Measurements from ENCODE around the gene LENG8.
"Not testable (repeated sequence)": the region's sequence is repeated elsewhere in the genome, so short reads cannot be mapped to it uniquely, and the experiment has no call there.

LENG8 gene

GRCh38 chr19:54478677-54479266 is 29.8 kb downstream of the LENG8 start:
- DNase-seq (ENCODE audit: low read depth, low spot score), result no peak

GRCh38 chr19:54480051-54480450 is 31.1 kb downstream of the LENG8 start:
- DNase-seq (ENCODE audit: low read depth, low spot score), result no peak

GRCh38 chr19:54481326-54481930 is 32.4 kb downstream of the LENG8 start:
- no peak for DNase-seq (ENCODE audit: low read depth, low spot score)

- DNase-seq (ENCODE audit: low read depth, low spot score), result no peak
These were observed 33.9 kb downstream of the LENG8 start for GRCh38 chr19:54482889-54483288.

- no peak for DNase-seq (ENCODE audit: low read depth, low spot score)
These were observed 35.5 kb downstream of the LENG8 start for GRCh38 chr19:54484451-54484850.

GRCh38 chr19:54485851-54486250 is 36.9 kb downstream of the LENG8 start:
- no peak for DNase-seq (ENCODE audit: low read depth, low spot score)

GRCh38 chr19:54489341-54489740 is 40.3 kb downstream of the LENG8 start:
- DNase-seq (ENCODE audit: low read depth, low spot score), result no peak

- DNase-seq (ENCODE audit: low read depth, low spot score), result no peak
These were observed 40.8 kb downstream of the LENG8 start for GRCh38 chr19:54489766-54490165.

- DNase-seq (ENCODE audit: low read depth, low spot score), result no peak
These were observed 43.6 kb downstream of the LENG8 start for GRCh38 chr19:54492568-54492967.

- not testable (repeated sequence) for DNase-seq (ENCODE audit: low read depth, low spot score)
These were observed 44.1 kb downstream of the LENG8 start for GRCh38 chr19:54493056-54493455.

GRCh38 chr19:54493967-54494585 is 45.1 kb downstream of the LENG8 start:
- no peak for DNase-seq (ENCODE audit: low read depth, low spot score)

GRCh38 chr19:54495284-54495683 is 46.3 kb downstream of the LENG8 start:
- DNase-seq (ENCODE audit: low read depth, low spot score), result not testable (repeated sequence)

- not testable (repeated sequence) for DNase-seq (ENCODE audit: low read depth, low spot score)
These were observed 48.9 kb downstream of the LENG8 start for GRCh38 chr19:54497747-54498450.

- DNase-seq (ENCODE audit: low read depth, low spot score), result not testable (repeated sequence)
These were observed 49.4 kb downstream of the LENG8 start for GRCh38 chr19:54498451-54498772.

GRCh38 chr19:54502518-54503048 is 53.6 kb downstream of the LENG8 start, which contains the start of gene LAIR2:
LAIR2 (plus strand) TSS chr19:54502831; CDS start chr19:54502919, 88 bp downstream.
- DNase-seq (ENCODE audit: low read depth, low spot score), result no peak

GRCh38 chr19:54505542-54505941 is 56.5 kb downstream of the LENG8 start:
- DNase-seq (ENCODE audit: low read depth, low spot score), result not testable (repeated sequence)

- no peak for DNase-seq (ENCODE audit: low read depth, low spot score)
These were observed 57.1 kb downstream of the LENG8 start for GRCh38 chr19:54506079-54506478.

- DNase-seq (ENCODE audit: low read depth, low spot score), result not testable (repeated sequence)
These were observed 58.2 kb downstream of the LENG8 start for GRCh38 chr19:54507038-54507717.

GRCh38 chr19:54507824-54508223 is 58.8 kb downstream of the LENG8 start:
- no peak for DNase-seq (ENCODE audit: low read depth, low spot score)

GRCh38 chr19:54508487-54508886 is 59.5 kb downstream of the LENG8 start:
- not testable (repeated sequence) for DNase-seq (ENCODE audit: low read depth, low spot score)

GRCh38 chr19:54509200-54509940 is 60.4 kb downstream of the LENG8 start:
- not testable (repeated sequence) for DNase-seq (ENCODE audit: low read depth, low spot score)
